Caco-2 (cell line): ENCODE measurements around the gene ALOX12. TPM values are rescaled to one million over a fixed set of nuclear protein-coding genes. Genes with fewer than 3 reads are reported as not detected.

ENCODE experiments used
- BruUV-seq: library from RNA; stranded (reverse); fragments of 400-500 nt; replicated peaks from 2 replicates; lab custom pipeline; 2021; lab: Mats Ljungman, UMichigan
- CTCF ChIA-PET: fragments of 300-600 bp; sonication (Branson Sonifier 250); formaldehyde crosslinking; loops from one replicate; lab custom pipeline; 2022; ENCODE audit warnings: antibody characterized with exemption; lab: Charles Lee
- POLR2A ChIA-PET: fragments of 300-600 bp; sonication (Branson Sonifier 250); formaldehyde crosslinking; loops from one replicate; lab custom pipeline; 2022; ENCODE audit warnings: antibody characterized with exemption; lab: Charles Lee
- DNase-seq, 2 experiments: peaks; one replicate each; pipeline versions ENCODE4 v3.0.0 to v3.0.0-alpha.2; 2020 to 2022
- H3K27me3 ChIP-seq: replicated peaks from 2 replicates; pipeline ENCODE4 v1.6.0; 2011; ENCODE audit warnings: low read length; ENCODE audit not compliant: control insufficient read depth, insufficient read depth
- H3K36me3 ChIP-seq: 2 replicates; pipeline ENCODE4 v1.5.1; 2011; ENCODE audit warnings: low read length; ENCODE audit not compliant: control insufficient read depth, insufficient read depth
- H3K4me1 ChIP-seq: fragments of 250-450 bp; sonication (Bioruptor Pico); 2 replicates; pipeline ENCODE4 v1.5.1; 2020; ENCODE audit warnings: mild to moderate bottlenecking
- H3K4me3 ChIP-seq: 2 replicates; pipeline ENCODE4 v1.5.1; 2011; ENCODE audit warnings: low read depth, mild to moderate bottlenecking, control low read depth, low read length
- H3K9me3 ChIP-seq: fragments of 250-450 bp; sonication (Bioruptor Pico); 2 replicates; pipeline ENCODE4 v1.5.1; 2020; ENCODE audit warnings: mild to moderate bottlenecking, moderate library complexity
- H3K27ac Mint-ChIP-seq: one replicate; pipeline ENCODE4 v1.8.0; 2022; ENCODE audit warnings: mixed read lengths; ENCODE audit not compliant: unreplicated experiment
- H3K27me3 Mint-ChIP-seq: one replicate; pipeline ENCODE4 v1.8.0; 2022; ENCODE audit warnings: mixed read lengths; ENCODE audit not compliant: insufficient read depth, unreplicated experiment
- H3K36me3 Mint-ChIP-seq: one replicate; pipeline ENCODE4 v1.8.0; 2022; ENCODE audit warnings: mild to moderate bottlenecking, mixed read lengths; ENCODE audit not compliant: insufficient read depth, unreplicated experiment
- H3K4me1 Mint-ChIP-seq: one replicate; pipeline ENCODE4 v1.8.0; 2022; ENCODE audit warnings: low read depth, mixed read lengths; ENCODE audit not compliant: unreplicated experiment
- H3K4me3 Mint-ChIP-seq: one replicate; pipeline ENCODE4 v1.8.0; 2022; ENCODE audit warnings: mild to moderate bottlenecking, moderate library complexity, mixed read lengths; ENCODE audit not compliant: unreplicated experiment
- H3K9me3 Mint-ChIP-seq: one replicate; pipeline ENCODE4 v1.8.0; 2022; ENCODE audit warnings: mixed read lengths; ENCODE audit not compliant: unreplicated experiment
- CTCF ChIP-seq, 2 experiments: fragments of 200-600 bp in 1 of 2; IDR thresholded peaks; 1 replicate in 1 of 2; 2 replicates in 1 of 2; pipeline versions ENCODE4 v1.5.1 to v1.8.0; 2011 to 2022; ENCODE audit warnings: antibody characterized with exemption in 1 of 2, control low read depth in 1 of 2, inconsistent platforms in 1 of 2, low read depth in 1 of 2, low read length in 1 of 2, mild to moderate bottlenecking in 1 of 2, moderate library complexity in 1 of 2; ENCODE audit not compliant: insufficient read depth in 1 of 2, severe bottlenecking in 1 of 2, unreplicated experiment in 1 of 2
- intact Hi-C: fragments of 100-400 bp; cut with micrococcal nuclease; formaldehyde crosslinking; loops from one replicate; pipeline ENCODE4 v1.10.0; 2022; ENCODE audit not compliant: unreplicated experiment
- total RNA-seq: library from RNA; stranded (reverse); gene quantifications from 2 replicates; pipeline ENCODE4 v1.2.3, GENCODE V29; 2022

Gene ALOX12
- total RNA-seq, 1 experiment from 2014 or later: not detected

- DNase-seq: no peak
- H3K9me3 Mint-ChIP-seq: no peaks in the 10 kb centered on the region
- BruUV-seq: no TSS peak
- H3K27ac Mint-ChIP-seq: no peak overlapping the region
- no peak for TF ChIP-seq CTCF (IDR thresholded peaks at IDR 0.05; ENCODE audit: insufficient read depth in 1 of 2, low read depth in 1 of 2, low read length in 1 of 2, severe bottlenecking in 1 of 2, unreplicated experiment in 1 of 2)
- no peaks in the 10 kb centered on the region for H3K27me3 Mint-ChIP-seq
- peaks cover 10% of the 10 kb centered on the region for H3K36me3 Mint-ChIP-seq
- H3K4me1 Mint-ChIP-seq: no peaks in the 10 kb centered on the region
- Histone ChIP-seq H3K4me1 (no peaks in the 10 kb centered on the region), H3K27me3 (no peaks in the 10 kb centered on the region), H3K9me3 (no peaks in the 10 kb centered on the region), H3K36me3 (peaks cover 1% of the 10 kb centered on the region; the same call in 1 of the 2 replicates), H3K4me3 (no peak overlapping the region)
- H3K4me3 Mint-ChIP-seq: no peak overlapping the region
- CTCF ChIA-PET: no interaction called here
- POLR2A ChIA-PET: no interaction called here
- intact Hi-C loops: no loop called here
These were observed 22.0 kb downstream of the ALOX12 start for GRCh38 chr17:7017827-7018200.

GRCh38 chr17:7018331-7018964 is 22.6 kb downstream of the ALOX12 start:
- Histone ChIP-seq H3K4me3 (no peak overlapping the region), H3K9me3 (no peaks in the 10 kb centered on the region), H3K27me3 (no peaks in the 10 kb centered on the region), H3K36me3 (peaks cover 1% of the 10 kb centered on the region; the same call in 1 of the 2 replicates), H3K4me1 (no peaks in the 10 kb centered on the region)
- CTCF ChIA-PET: no interaction called here
- intact Hi-C loops: no loop called here
- H3K27ac Mint-ChIP-seq: no peak overlapping the region
- no peaks in the 10 kb centered on the region for H3K27me3 Mint-ChIP-seq
- H3K4me1 Mint-ChIP-seq: no peaks in the 10 kb centered on the region
- H3K9me3 Mint-ChIP-seq: no peaks in the 10 kb centered on the region
- no peak overlapping the region for H3K4me3 Mint-ChIP-seq
- no peak for TF ChIP-seq CTCF (IDR thresholded peaks at IDR 0.05; ENCODE audit: insufficient read depth in 1 of 2, low read depth in 1 of 2, low read length in 1 of 2, severe bottlenecking in 1 of 2, unreplicated experiment in 1 of 2)
- DNase-seq: no peak
- no TSS peak for BruUV-seq
- peaks cover 10% of the 10 kb centered on the region for H3K36me3 Mint-ChIP-seq
- POLR2A ChIA-PET: no interaction called here

- H3K36me3 Mint-ChIP-seq: peaks cover 8% of the 10 kb centered on the region
- Histone ChIP-seq H3K27me3 (no peaks in the 10 kb centered on the region), H3K4me3 (no peak overlapping the region), H3K9me3 (no peaks in the 10 kb centered on the region), H3K36me3 (peaks cover 1% of the 10 kb centered on the region; the same call in 1 of the 2 replicates), H3K4me1 (no peaks in the 10 kb centered on the region)
- H3K27ac Mint-ChIP-seq: no peak overlapping the region
- DNase-seq: no peak
- no peak overlapping the region for H3K4me3 Mint-ChIP-seq
- ChIA-PET CTCF (no interaction called here), POLR2A (no interaction called here)
- no peaks in the 10 kb centered on the region for H3K4me1 Mint-ChIP-seq
- no TSS peak for BruUV-seq
- H3K9me3 Mint-ChIP-seq: no peaks in the 10 kb centered on the region
- intact Hi-C loops: no loop called here
- H3K27me3 Mint-ChIP-seq: no peaks in the 10 kb centered on the region
- no peak for TF ChIP-seq CTCF (IDR thresholded peaks at IDR 0.05; ENCODE audit: insufficient read depth in 1 of 2, low read depth in 1 of 2, low read length in 1 of 2, severe bottlenecking in 1 of 2, unreplicated experiment in 1 of 2)
These were observed 23.5 kb downstream of the ALOX12 start for GRCh38 chr17:7019367-7019766.
